ENCODE measurements around the gene MFRP. TPM values are rescaled to one million over a fixed set of nuclear protein-coding genes. Genes with fewer than 3 reads are reported as not detected.

The MFRP gene
- total RNA-seq, 2 donors from 2014 or later = not detected

DNA sequence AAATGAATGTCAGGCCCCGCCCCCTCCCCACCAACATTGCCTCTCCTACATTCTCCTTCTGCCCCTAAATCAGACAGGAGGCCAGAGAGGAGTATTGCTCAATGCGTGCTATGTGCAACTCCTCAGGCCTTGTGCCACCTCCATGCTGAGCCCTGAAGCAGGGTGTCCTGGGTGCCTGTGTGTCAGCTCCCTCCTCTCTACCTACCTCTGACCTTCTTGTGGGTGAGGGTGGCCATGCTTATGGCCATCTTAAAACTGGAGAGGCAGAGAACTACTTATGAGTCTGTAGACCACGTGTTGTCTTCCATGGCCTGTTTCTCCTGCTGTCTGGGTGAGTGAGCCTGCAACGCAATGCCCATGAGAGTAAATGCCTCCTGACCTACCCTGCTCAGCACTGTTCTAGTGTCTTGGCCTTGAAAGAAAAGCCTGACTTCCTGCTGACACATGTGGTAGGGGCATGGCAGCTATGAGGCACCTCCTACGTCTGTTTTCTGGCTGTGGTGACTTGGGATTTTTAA is 40.1 kb downstream of the MFRP start:
- no peaks in the 10 kb centered on the region for H3K9me3 ChIP-seq
- H3K36me3 ChIP-seq = peaks cover 52% of the 10 kb centered on the region
- H3K4me3 ChIP-seq = no peak overlapping the region
- no peaks in the 10 kb centered on the region for H3K27me3 ChIP-seq
- H3K27ac ChIP-seq = peak overlapping the region; percentile 15 to 59
- no peak for DNase-seq (ENCODE audit: low spot score)
- TF ChIP-seq, protein P1, sequence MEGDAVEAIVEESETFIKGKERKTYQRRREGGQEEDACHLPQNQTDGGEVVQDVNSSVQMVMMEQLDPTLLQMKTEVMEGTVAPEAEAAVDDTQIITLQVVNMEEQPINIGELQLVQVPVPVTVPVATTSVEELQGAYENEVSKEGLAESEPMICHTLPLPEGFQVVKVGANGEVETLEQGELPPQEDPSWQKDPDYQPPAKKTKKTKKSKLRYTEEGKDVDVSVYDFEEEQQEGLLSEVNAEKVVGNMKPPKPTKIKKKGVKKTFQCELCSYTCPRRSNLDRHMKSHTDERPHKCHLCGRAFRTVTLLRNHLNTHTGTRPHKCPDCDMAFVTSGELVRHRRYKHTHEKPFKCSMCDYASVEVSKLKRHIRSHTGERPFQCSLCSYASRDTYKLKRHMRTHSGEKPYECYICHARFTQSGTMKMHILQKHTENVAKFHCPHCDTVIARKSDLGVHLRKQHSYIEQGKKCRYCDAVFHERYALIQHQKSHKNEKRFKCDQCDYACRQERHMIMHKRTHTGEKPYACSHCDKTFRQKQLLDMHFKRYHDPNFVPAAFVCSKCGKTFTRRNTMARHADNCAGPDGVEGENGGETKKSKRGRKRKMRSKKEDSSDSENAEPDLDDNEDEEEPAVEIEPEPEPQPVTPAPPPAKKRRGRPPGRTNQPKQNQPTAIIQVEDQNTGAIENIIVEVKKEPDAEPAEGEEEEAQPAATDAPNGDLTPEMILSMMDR (IDR thresholded peaks at IDR 0.05) = no peak
- no peaks in the 10 kb centered on the region for H3K4me1 ChIP-seq

DNA sequence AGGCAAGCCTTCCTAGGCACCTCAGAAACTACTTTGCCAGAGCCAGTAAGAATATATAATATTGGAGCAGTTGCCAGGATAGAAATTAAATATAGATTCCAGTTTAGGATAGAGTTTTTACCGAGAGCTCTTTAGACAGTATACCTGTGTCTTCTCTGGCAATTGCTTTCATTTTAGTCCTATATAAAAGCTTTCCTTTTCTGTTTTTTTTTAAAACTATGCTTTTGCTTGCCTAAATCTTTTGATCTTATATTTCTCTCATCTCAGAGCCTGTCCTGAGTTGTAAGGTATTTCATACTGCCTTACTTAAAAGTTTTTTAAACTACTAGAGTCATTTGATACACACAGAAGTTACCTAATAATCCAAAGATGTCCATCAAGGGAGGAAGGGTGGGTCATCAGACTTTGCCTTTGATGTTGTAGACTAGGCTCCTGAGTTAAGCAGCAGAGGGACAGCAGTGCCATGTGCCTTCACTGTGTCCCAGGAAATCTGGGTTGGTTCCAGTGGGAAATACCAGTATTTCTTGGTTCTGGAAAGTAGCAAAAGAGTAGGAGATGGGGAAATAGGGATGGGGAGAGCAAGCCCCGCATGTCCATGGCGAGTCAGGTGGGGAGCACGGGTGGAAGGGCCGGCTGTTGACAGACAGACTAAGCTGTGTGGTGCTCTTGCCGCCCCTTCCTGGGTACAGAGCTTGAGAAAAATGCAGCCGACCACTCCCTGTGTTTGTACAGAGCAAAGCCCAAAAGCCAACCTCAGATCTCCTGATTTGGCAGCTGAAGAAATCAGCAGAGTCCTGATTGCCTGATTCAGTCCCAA is 40.7 kb downstream of the MFRP start:
- peaks cover 52% of the 10 kb centered on the region for H3K36me3 ChIP-seq
- peak overlapping the region; percentile 15 to 59 for H3K27ac ChIP-seq
- DNase-seq (ENCODE audit: low spot score) = no peak
- H3K4me3 ChIP-seq = no peak overlapping the region
- H3K4me1 ChIP-seq = peaks cover 0 to under 1% of the 10 kb centered on the region in 2 donors
- no peaks in the 10 kb centered on the region for H3K27me3 ChIP-seq
- TF ChIP-seq, protein P1 (IDR thresholded peaks at IDR 0.05) = no peak
- H3K9me3 ChIP-seq = no peaks in the 10 kb centered on the region

DNA sequence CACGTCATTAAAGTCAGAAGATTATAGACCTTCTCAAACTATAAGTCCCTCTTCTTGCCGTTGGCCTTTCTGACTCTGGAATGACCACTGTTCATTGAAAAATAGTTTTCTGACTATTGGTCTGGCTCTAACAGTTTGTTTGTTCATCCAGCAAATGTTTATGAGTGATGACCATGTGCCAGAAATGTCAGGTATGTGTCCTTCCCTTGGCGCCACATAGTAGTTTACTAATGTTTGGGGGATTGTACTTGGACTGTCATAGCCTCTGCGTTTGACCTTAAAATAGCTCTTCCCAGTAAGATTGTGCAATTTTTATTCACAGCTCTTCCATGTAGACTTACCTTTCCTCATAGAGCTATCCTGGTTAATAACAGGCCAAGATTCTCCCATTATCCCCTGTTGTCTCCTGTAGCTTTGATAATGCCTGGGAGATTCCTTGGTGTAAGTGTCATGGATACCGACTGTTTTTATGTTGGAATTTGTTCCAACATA is 43.2 kb downstream of the MFRP start:
- Histone ChIP-seq H3K36me3 (peaks cover 46% of the 10 kb centered on the region), H3K4me1 (peaks cover 0 to 22% of the 10 kb centered on the region in 2 donors), H3K9me3 (no peaks in the 10 kb centered on the region), H3K27ac (no peak overlapping the region), H3K27me3 (no peaks in the 10 kb centered on the region), H3K4me3 (no peak overlapping the region)
- TF ChIP-seq, protein P1 (IDR thresholded peaks at IDR 0.05) = no peak
- no peak for DNase-seq (ENCODE audit: low spot score)

DNA sequence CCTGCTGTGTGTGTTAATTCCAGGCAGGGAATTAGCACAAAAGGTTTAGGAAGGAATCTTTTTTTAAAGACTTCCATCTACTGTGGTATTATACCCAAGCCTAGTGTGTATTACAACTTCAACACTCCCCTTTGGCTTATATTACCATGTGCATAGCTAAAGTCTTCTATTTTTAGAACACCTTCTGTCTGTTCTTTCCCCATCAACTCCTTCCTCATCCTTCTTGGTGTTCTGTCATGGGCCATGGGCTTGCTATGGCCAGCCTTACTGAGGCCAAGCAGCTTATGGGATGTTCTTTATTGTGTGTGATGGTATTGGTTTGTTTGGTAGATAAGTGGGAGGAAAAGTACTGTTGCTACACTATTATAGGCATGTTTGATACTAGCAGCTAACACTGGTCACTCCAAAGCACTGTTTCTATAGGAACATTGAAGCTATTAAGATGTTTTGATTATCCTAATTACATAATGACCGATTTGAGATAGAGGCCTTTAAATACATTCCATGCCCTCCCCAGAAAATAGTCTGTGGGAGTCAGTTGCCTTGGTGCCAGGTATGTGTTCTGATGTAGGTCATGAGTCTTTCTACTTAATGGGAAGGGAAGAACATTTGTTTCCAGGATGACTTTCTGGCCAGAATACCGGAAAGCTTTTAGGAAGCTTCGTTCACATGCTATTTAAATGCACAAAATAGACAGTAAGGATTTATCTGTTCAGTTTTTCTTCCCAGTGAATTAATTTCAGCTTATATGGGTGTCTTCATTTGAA is 46.1 kb downstream of the MFRP start:
- TF ChIP-seq, protein P1 (IDR thresholded peaks at IDR 0.05) = no peak
- Histone ChIP-seq H3K27ac (peak overlapping the region in 1 of 2 donors; percentile 44), H3K4me1 (peaks cover 0 to 35% of the 10 kb centered on the region in 2 donors), H3K4me3 (no peak overlapping the region), H3K9me3 (no peaks in the 10 kb centered on the region), H3K27me3 (no peaks in the 10 kb centered on the region), H3K36me3 (peaks cover 42% of the 10 kb centered on the region)
- DNase-seq (ENCODE audit: low spot score) = no peak

DNA sequence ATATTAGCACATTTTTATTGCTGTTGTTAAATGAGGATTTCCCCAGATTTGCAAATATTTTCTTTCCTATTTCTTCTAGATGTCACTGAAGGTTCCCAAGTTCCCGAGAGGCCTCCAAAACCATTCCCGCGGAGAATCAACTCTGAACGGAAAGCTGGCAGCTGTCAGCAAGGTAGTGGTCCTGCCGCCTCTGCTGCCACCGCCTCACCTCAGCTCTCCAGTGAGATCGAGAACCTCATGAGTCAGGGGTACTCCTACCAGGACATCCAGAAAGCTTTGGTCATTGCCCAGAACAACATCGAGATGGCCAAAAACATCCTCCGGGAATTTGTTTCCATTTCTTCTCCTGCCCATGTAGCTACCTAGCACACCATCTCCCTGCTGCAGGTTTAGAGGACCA is 47.1 kb downstream of the MFRP start:
- TF ChIP-seq, protein P1 (IDR thresholded peaks at IDR 0.05) = no peak
- no peaks in the 10 kb centered on the region for H3K9me3 ChIP-seq
- DNase-seq (ENCODE audit: low spot score) = no peak
- H3K4me3 ChIP-seq = no peak overlapping the region
- H3K4me1 ChIP-seq = peaks cover 0 to 35% of the 10 kb centered on the region in 2 donors
- H3K27ac ChIP-seq = peak overlapping the region in 1 of 2 donors; percentile 78
- H3K27me3 ChIP-seq = no peaks in the 10 kb centered on the region
- peaks cover 42% of the 10 kb centered on the region for H3K36me3 ChIP-seq
